ENCODE data around the gene AFM. TPM values are rescaled to one million over a fixed set of nuclear protein-coding genes. Genes with fewer than 3 reads are reported as not detected.

AFM gene
- total RNA-seq, 1 experiment from 2014 or later, result not detected

DNA sequence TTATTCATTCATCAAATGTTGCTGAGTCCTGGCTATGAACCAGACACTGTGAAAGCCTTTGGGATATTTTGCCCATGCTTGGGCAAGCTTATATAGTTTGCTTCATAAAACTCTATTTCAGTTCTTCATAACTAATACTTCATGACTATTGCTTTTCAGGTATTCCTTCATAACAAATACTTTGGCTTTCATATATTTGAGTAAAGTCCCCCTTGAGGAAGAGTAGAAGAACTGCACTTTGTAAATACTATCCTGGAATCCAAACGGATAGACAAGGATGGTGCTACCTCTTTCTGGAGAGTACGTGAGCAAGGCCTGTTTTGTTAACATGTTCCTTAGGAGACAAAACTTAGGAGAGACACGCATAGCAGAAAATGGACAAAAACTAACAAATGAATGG is 47.2 kb upstream of the AFM start:
- Mint-ChIP-seq H3K36me3 (ENCODE audit: insufficient read depth in 1 of 3, low read depth in 3 of 3) (no peaks in the 10 kb centered on the region), H3K27ac (no peak overlapping the region), H3K9me3 (no peaks in the 10 kb centered on the region), H3K4me1 (no peaks in the 10 kb centered on the region), H3K4me3 (no peak overlapping the region), H3K27me3 (ENCODE audit: low read depth) (no peaks in the 10 kb centered on the region)
- Histone ChIP-seq H2BK20ac (ENCODE audit: low read depth, low read length, poor library complexity, severe bottlenecking) (no peak overlapping the region), H3K23me2 (ENCODE audit: insufficient read length, low read depth, low read length, poor library complexity, severe bottlenecking) (no peaks in the 10 kb centered on the region), H3K9ac (ENCODE audit: extremely low read depth, insufficient read length, low read length) (no peak overlapping the region), H3K9me3 (ENCODE audit: control insufficient read depth, low read depth, low read length) (no peaks in the 10 kb centered on the region), H4K91ac (ENCODE audit: insufficient read length, low read depth, low read length) (no peak overlapping the region), H2AFZ (ENCODE audit: low read length) (no peak overlapping the region), H3K27me3 (ENCODE audit: insufficient read depth, low read length) (no peaks in the 10 kb centered on the region), H4K20me1 (ENCODE audit: control insufficient read depth, insufficient read depth, insufficient read length) (no peaks in the 10 kb centered on the region), H3K18ac (ENCODE audit: insufficient read length, low read depth, low read length) (no peak overlapping the region), H4K8ac (replicated peaks; ENCODE audit: insufficient read length, low read depth, low read length) (no peak overlapping the region), H2AK5ac (ENCODE audit: insufficient read length, low read length) (no peak overlapping the region), H2BK12ac (ENCODE audit: insufficient read length, low read depth, low read length) (no peak overlapping the region), H3K4ac (ENCODE audit: low read depth, low read length) (no peak overlapping the region), H3K4me2 (ENCODE audit: insufficient read depth, insufficient read length, low read length) (no peak overlapping the region), H4K5ac (ENCODE audit: insufficient read length, low read depth, low read length) (no peak overlapping the region), H2BK120ac (ENCODE audit: low read depth, low read length, poor library complexity, severe bottlenecking) (no peak overlapping the region), H2BK15ac (ENCODE audit: low read depth, low read length) (no peak overlapping the region), H2BK5ac (ENCODE audit: insufficient read length, low read length) (no peak overlapping the region), H3K79me1 (ENCODE audit: insufficient read depth, low read depth, low read length, poor library complexity, severe bottlenecking) (no peaks in the 10 kb centered on the region), H3K56ac (ENCODE audit: insufficient read length, low read depth, low read length) (no peak overlapping the region), H3K23ac (ENCODE audit: insufficient read length, low read depth, low read length) (no peak overlapping the region), H3K27ac (ENCODE audit: insufficient read length, low read depth, low read length) (no peak overlapping the region), H3T11ph (ENCODE audit: low read length) (no peak overlapping the region), H3K79me2 (ENCODE audit: insufficient read depth, low read length) (no peaks in the 10 kb centered on the region), H3K14ac (ENCODE audit: insufficient read depth, low read length) (no peak overlapping the region), H3K4me1 (ENCODE audit: insufficient read depth, low read length) (no peaks in the 10 kb centered on the region)
- TF ChIP-seq, protein P1, sequence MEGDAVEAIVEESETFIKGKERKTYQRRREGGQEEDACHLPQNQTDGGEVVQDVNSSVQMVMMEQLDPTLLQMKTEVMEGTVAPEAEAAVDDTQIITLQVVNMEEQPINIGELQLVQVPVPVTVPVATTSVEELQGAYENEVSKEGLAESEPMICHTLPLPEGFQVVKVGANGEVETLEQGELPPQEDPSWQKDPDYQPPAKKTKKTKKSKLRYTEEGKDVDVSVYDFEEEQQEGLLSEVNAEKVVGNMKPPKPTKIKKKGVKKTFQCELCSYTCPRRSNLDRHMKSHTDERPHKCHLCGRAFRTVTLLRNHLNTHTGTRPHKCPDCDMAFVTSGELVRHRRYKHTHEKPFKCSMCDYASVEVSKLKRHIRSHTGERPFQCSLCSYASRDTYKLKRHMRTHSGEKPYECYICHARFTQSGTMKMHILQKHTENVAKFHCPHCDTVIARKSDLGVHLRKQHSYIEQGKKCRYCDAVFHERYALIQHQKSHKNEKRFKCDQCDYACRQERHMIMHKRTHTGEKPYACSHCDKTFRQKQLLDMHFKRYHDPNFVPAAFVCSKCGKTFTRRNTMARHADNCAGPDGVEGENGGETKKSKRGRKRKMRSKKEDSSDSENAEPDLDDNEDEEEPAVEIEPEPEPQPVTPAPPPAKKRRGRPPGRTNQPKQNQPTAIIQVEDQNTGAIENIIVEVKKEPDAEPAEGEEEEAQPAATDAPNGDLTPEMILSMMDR (conservative IDR thresholded peaks at IDR 0.05), result peak; percentile 68
- DNase-seq, result no peak
- no CpG with 5 or more reads among the region's 3 CpGs for WGBS (ENCODE audit: extremely low coverage, insufficient read length, low lambda C conversion rate)
